UCSD-AML1 (cell line): Measurements from ENCODE around the gene FASTKD2.

Source experiments
- DNase-seq: peaks from one replicate; lab custom pipeline; 2025; ENCODE audit not compliant: unreplicated experiment; lab: John Stamatoyannopoulos, UW

Gene FASTKD2

GRCh38 chr2:206765242-206766056 is at the start of gene FASTKD2, which contains the start of gene MDH1B:
FASTKD2 (plus strand) TSS chr2:206765606; CDS start chr2:206766694, 1,088 bp downstream.
MDH1B (minus strand) TSS chr2:206765328; CDS start chr2:206765271, 57 bp downstream.
- peak; percentile 85 for DNase-seq

- DNase-seq, result no peak
These were observed 48.8 kb upstream of the FASTKD2 start for GRCh38 chr2:206716623-206717022.

GRCh38 chr2:206718296-206718695 is 47.1 kb upstream of the FASTKD2 start, which contains the start of gene DYTN:
DYTN (minus strand) TSS chr2:206718396; CDS start chr2:206718279, 117 bp downstream.
- DNase-seq, result no peak

GRCh38 chr2:206721256-206721920 is 44.0 kb upstream of the FASTKD2 start:
- no peak for DNase-seq

- DNase-seq, result no peak
These were observed 42.1 kb upstream of the FASTKD2 start for GRCh38 chr2:206723288-206723687.

- DNase-seq, result no peak
These were observed 38.1 kb upstream of the FASTKD2 start for GRCh38 chr2:206727287-206727686.

GRCh38 chr2:206728277-206729199 is 36.9 kb upstream of the FASTKD2 start:
- DNase-seq, result no peak

- DNase-seq, result no peak
These were observed 32.1 kb upstream of the FASTKD2 start for GRCh38 chr2:206733341-206733740.

GRCh38 chr2:206736935-206737334 is 28.5 kb upstream of the FASTKD2 start:
- no peak for DNase-seq

- no peak for DNase-seq
These were observed 26.1 kb upstream of the FASTKD2 start for GRCh38 chr2:206739271-206739670.

- no peak for DNase-seq
These were observed 24.6 kb upstream of the FASTKD2 start for GRCh38 chr2:206740800-206741199.

- no peak for DNase-seq
These were observed 8.6 kb upstream of the FASTKD2 start for GRCh38 chr2:206756816-206757215.

GRCh38 chr2:206764673-206765241 is 649 bp upstream of the FASTKD2 start:
- DNase-seq, result no peak

- DNase-seq, result no peak
These were observed 888 bp downstream of the FASTKD2 start for GRCh38 chr2:206766057-206766930.

- no peak for DNase-seq
These were observed 9.5 kb downstream of the FASTKD2 start for GRCh38 chr2:206774871-206775270.

GRCh38 chr2:206776432-206776831 is 11.0 kb downstream of the FASTKD2 start:
- no peak for DNase-seq

GRCh38 chr2:206780671-206781070 is 15.3 kb downstream of the FASTKD2 start:
- no peak for DNase-seq

- no peak for DNase-seq
These were observed 18.3 kb downstream of the FASTKD2 start for GRCh38 chr2:206783718-206784117.

- DNase-seq, result no peak
These were observed 19.4 kb downstream of the FASTKD2 start for GRCh38 chr2:206784559-206785353.
